ENCODE measurements around the gene ZBTB2. TPM values are rescaled to one million over a fixed set of nuclear protein-coding genes. Genes with fewer than 3 reads are reported as not detected.
"Not testable (repeated sequence)": the region's sequence is repeated elsewhere in the genome, so short reads cannot be mapped to it uniquely, and the experiment has no call there.

Gene ZBTB2
- total RNA-seq, 2 experiments from 2014 or later: 28.5 to 28.9 TPM

DNA sequence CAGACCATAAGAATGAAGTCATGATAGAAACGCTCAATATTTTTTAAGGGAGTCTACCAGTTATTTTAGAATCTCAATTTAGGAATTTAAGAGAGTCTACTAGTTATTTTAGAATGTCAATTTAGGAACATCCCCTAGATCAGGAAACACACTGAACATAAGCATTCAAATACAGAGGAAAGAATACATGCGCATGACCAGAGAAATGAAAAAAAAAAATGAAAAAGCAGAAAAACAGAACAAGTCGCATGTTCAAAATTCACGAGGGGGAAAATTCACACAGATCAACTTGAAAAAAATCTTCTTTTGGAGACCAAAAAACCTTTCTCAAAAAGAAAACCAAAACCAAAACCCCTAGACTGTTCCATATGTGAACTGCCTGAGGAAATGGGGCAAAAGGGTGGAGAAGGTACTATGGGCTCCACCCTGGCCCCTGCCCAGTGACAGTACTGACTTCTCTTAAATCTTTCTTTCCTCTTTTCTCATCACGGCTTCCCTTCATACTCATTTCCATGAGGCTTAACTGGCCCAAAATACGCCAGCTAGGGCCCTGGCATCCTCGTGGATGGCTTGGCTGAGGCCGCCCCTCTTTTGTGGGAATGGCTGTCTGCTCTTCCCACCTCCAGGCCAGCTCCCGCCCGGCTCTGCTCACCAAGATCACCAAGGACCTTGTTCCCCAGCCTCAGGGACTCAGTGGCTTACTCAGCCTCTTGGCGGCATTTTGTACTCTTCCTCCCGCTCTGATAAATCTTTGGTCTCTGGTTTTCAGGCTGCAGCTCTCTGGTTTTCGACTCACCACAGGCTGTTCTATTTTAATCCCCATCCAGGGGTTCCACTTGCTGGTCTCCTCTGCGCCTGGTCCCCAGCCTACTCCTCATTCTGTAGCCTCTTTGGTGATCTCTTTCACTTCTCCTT lies 11.2 kb downstream of the ZBTB2 start:
- peak overlapping the region; percentile 97 for H3K27ac Mint-ChIP-seq
- POLR2A ChIA-PET: interaction anchor here (11.9 kb wide), 1 partner anchor 9 kb away, joined by 147 read pairs; the partner anchor contains the start of gene ZBTB2
- H3K4me3 Mint-ChIP-seq: peak overlapping the region; percentile 88
- peaks cover 10% of the 10 kb centered on the region for H3K36me3 Mint-ChIP-seq
- ATAC-seq (ENCODE audit: low read depth) (peak; percentile 75), DNase-seq (peak; percentile 48)
- peaks cover 55% of the 10 kb centered on the region for H3K4me1 Mint-ChIP-seq
- no peaks in the 10 kb centered on the region for H3K27me3 Mint-ChIP-seq
- H3K9me3 Mint-ChIP-seq: no peaks in the 10 kb centered on the region

DNA sequence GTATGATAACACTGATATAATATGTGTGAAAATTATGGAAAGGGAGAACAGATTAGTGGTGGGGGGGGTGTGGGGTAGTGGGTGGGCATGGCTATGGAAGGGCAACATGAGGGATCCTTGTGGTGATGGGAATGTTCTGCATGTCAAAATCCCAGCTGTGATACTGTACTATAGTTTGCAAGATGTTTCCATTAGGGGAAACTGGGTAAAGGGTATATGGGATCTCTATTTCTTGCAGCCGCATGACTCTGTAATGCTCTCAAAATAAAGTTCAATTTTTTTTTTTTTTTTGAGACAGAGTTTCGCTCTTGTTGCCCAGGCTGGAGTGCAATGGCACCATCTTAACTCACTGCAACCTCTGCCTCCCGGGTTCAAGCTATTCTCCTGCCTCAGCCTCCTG lies 14.3 kb downstream of the ZBTB2 start:
- no peak overlapping the region for H3K4me3 Mint-ChIP-seq

DNA sequence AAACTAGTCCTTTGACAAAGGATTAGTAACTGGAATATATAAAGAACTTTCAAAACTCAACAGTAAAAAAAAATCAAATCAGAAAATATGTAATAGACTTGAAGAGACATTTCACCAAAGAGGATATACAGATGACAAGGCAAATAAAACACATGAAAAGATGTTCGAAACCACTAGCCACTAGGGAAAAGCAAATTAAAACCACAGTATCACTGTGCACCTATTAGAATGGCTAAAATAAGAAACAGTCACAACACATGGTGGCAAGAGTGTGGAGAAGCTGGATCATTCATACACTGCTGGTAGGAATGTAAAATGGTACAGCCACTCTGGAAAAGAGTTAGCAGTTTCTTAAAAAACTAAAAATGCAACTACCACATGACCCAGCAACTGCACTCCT lies 14.9 kb downstream of the ZBTB2 start:
- POLR2A ChIA-PET: interaction anchor here (1.0 to 11.9 kb wide), 2 partner anchors 13 to 16 kb away, joined by 3 to 147 read pairs; partner anchors contain the start of gene ZBTB2
- no peaks in the 10 kb centered on the region for H3K9me3 Mint-ChIP-seq
- H3K4me1 Mint-ChIP-seq: peaks cover 70% of the 10 kb centered on the region
- H3K27me3 Mint-ChIP-seq: no peaks in the 10 kb centered on the region
- DNase-seq: no peak
- H3K4me3 Mint-ChIP-seq: peak overlapping the region; percentile 60
- peak overlapping the region; percentile 66 for H3K27ac Mint-ChIP-seq
- no peak for ATAC-seq (ENCODE audit: low read depth)
- peaks cover 17% of the 10 kb centered on the region for H3K36me3 Mint-ChIP-seq

More for the DNA sequence above, 14.3 kb downstream of the ZBTB2 start:
- H3K9me3 Mint-ChIP-seq: no peaks in the 10 kb centered on the region
- no peak for ATAC-seq (ENCODE audit: low read depth)
- peak overlapping the region; percentile 21 for H3K27ac Mint-ChIP-seq
- POLR2A ChIA-PET: interaction anchor here (0.7 to 11.9 kb wide), 2 partner anchors 13 to 36 kb away, joined by 5 to 147 read pairs; partner anchors contain the start of gene ZBTB2
- H3K27me3 Mint-ChIP-seq: no peaks in the 10 kb centered on the region
- H3K4me1 Mint-ChIP-seq: peaks cover 67% of the 10 kb centered on the region
- no peak for DNase-seq
- peaks cover 14% of the 10 kb centered on the region for H3K36me3 Mint-ChIP-seq

DNA sequence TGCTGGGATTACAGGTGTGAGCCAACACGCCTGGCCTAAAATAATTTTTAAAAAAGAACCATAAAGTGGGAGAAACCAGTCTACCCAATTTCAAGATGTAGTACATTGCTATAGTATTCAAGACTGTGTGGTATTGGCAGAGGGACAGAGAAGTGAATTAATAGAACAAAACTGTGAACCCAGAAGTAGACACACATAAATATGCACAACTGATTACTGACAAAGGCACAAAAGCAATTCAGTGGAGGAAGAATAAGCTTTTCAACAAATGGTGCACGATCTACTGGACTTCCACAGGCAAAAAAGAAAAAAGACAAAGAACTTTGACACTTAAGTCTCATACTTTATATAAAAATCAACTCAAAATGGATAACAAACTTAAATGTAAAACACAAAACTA lies 15.5 kb downstream of the ZBTB2 start:
- Mint-ChIP-seq H3K36me3 (peaks cover 21% of the 10 kb centered on the region), H3K27me3 (no peaks in the 10 kb centered on the region), H3K9me3 (no peaks in the 10 kb centered on the region), H3K4me3 (peak overlapping the region; percentile 60), H3K27ac (peak overlapping the region; percentile 66), H3K4me1 (peaks cover 71% of the 10 kb centered on the region)
- no peak for DNase-seq
- no peak for ATAC-seq (ENCODE audit: low read depth)
- POLR2A ChIA-PET: interaction anchor here (0.9 to 11.9 kb wide), 3 partner anchors 10 to 17 kb away, joined by 3 to 147 read pairs (median 3); partner anchors contain the start of gene ZBTB2

DNA sequence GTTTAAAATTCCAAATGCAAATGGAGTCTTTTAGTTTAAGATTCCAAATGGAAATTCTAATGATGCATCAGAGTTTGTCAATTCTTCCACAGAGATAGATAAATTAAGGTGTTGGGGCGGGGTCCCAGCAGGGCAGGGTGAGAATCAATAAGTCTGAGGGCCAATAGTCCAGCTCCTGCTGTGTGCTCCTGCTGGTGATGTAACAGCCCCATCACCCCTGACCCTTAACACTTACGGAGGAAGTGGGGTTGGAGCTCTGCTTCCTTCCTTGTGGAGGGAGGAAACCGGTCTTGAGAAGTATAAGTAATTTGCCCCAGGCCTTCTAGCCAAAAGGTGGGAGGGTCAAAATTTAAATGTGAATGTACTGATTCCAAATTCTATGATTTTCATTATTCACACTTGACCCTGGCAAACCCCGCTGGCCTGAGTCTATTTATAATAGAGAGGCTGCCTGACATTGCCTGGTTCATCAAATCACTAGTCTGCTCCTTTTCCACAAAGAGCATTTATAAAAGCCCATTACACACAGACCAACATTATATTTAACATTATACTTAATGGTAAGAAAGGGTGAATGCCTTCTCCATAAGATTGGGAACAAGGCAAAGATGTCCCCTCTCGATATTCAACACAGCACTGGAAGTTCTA lies 17.2 kb downstream of the ZBTB2 start:
- Mint-ChIP-seq H3K27me3 (no peaks in the 10 kb centered on the region), H3K36me3 (peaks cover 22% of the 10 kb centered on the region), H3K9me3 (no peaks in the 10 kb centered on the region), H3K4me1 (peaks cover 59% of the 10 kb centered on the region), H3K4me3 (peak overlapping the region; percentile 78), H3K27ac (peak overlapping the region; percentile 88)
- peak; percentile 38 for ATAC-seq (ENCODE audit: low read depth)
- no peak for DNase-seq
- POLR2A ChIA-PET: interaction anchor here (0.6 to 11.9 kb wide), 6 partner anchors 11 to 1609 kb away, joined by 3 to 147 read pairs (median 5); partner anchors contain the start of genes FBXO5, RMND1 and ZBTB2

DNA sequence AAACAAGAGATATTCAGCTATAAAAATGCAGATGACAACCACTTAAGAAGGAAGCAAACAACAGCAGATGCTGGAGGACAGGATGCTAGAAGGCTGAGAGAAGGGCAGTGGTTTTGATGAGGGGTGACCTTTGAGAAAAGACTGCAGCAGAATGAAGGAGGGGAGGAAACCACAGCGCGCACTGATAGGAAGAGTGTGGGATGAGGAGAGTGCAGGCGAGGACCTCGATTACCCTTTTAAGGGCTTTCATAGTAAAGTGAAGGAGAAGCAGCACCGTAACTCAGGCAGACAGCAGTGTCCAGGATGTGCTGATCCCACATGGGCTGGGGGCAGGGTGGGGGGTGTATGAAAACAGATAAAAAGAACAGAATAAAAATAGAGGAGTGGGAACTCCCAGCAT lies 19.2 kb downstream of the ZBTB2 start:
- peak; percentile 44 for DNase-seq
- peak; percentile 68 for ATAC-seq (ENCODE audit: low read depth)
- POLR2A ChIA-PET: interaction anchor here (0.9 to 11.9 kb wide), 3 partner anchors 12 to 17 kb away, joined by 3 to 147 read pairs (median 4); partner anchors contain the start of gene ZBTB2
- no peaks in the 10 kb centered on the region for H3K27me3 Mint-ChIP-seq
- H3K9me3 Mint-ChIP-seq: no peaks in the 10 kb centered on the region
- peaks cover 25% of the 10 kb centered on the region for H3K36me3 Mint-ChIP-seq
- peak overlapping the region; percentile 80 for H3K4me3 Mint-ChIP-seq
- peaks cover 50% of the 10 kb centered on the region for H3K4me1 Mint-ChIP-seq
- peak overlapping the region; percentile 96 for H3K27ac Mint-ChIP-seq

DNA sequence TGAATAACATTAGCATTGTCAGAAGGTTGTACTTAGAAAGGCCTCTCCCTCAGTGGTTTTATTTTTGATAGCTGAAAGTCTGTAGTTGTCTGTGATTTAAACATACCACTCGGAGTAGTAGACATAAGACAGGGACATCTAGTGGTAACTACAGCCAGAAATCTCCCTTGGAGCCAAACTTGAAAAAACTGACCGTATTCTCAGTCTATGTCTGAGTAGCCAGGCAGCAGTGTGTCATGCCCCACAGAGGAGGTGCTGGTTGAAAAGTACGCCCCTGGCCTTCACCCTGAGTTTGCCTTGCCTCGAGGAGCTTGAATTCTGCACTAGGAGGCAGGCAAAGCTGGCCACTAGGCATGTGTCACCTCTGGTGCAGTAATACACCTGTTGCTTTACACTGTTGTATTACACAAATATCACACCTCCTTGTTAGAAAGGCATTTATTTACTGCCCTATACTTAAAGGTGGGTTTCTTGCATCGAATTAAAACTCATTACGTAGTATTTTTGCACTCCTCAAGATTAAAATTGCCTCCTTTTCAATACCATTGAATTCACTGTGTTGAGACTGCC lies 20.8 kb downstream of the ZBTB2 start:
- Mint-ChIP-seq H3K36me3 (peaks cover 34% of the 10 kb centered on the region), H3K9me3 (no peaks in the 10 kb centered on the region), H3K4me3 (no peak overlapping the region), H3K4me1 (peaks cover 37% of the 10 kb centered on the region), H3K27me3 (no peaks in the 10 kb centered on the region), H3K27ac (peak overlapping the region; percentile 96)
- POLR2A ChIA-PET: interaction anchor here (11.9 kb wide), 1 partner anchor 19 kb away, joined by 147 read pairs; the partner anchor contains the start of gene ZBTB2
- DNase-seq (no peak), ATAC-seq (ENCODE audit: low read depth) (no peak)

DNA sequence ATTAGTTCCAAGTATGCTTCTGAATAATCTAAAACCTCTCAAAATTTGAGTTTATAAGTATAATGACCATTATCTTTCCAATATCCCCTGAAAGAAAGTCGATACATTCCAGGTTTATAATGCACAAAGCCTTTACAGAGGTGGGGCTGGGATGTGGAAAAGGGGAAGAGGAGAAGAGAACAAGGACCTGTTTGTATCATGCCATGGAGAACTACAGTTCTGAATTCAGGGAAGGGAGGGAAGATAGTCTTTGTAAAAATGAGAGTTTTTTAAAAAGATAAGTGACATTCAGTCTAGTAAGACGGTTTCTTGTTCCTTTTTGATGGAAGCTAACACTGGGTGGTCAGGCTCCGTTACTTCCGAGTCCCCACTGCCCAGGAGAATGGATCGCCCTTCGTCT lies 26.1 kb downstream of the ZBTB2 start:
- ATAC-seq (ENCODE audit: low read depth): no peak

DNA sequence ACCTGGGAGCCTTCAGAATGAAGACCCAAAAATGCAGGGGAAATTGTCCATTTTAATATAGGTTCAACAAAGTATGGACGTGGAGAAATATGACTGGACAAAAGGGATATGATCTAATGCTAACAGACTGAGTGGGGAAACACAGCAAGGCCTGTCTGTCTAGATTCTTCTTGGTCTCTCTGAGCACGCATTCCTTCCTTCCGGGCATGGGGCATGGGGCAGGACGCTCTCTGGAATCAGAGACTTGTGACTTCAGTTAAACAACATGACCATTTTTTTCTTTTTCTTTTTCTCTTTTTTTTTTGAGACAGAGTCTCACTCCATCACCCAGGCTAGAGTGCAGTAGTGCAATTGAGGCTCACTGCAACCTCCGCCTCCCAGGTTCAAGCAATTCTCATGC lies 31.9 kb downstream of the ZBTB2 start:
- Mint-ChIP-seq H3K4me1 (peaks cover 7% of the 10 kb centered on the region), H3K9me3 (no peaks in the 10 kb centered on the region), H3K36me3 (peaks cover 19% of the 10 kb centered on the region), H3K27me3 (no peaks in the 10 kb centered on the region), H3K27ac (no peak overlapping the region), H3K4me3 (no peak overlapping the region)
- POLR2A ChIA-PET: interaction anchor here (0.9 kb wide), 1 partner anchor 12 kb away, joined by 3 read pairs; no protein-coding TSS in a partner anchor
- DNase-seq: no peak
- ATAC-seq (ENCODE audit: low read depth): no peak

More for the DNA sequence above, 26.1 kb downstream of the ZBTB2 start:
- H3K9me3 Mint-ChIP-seq: no peaks in the 10 kb centered on the region
- peaks cover 3% of the 10 kb centered on the region for H3K4me1 Mint-ChIP-seq
- POLR2A ChIA-PET: no interaction called here
- no peak overlapping the region for H3K27ac Mint-ChIP-seq
- no peak for DNase-seq
- H3K4me3 Mint-ChIP-seq: no peak overlapping the region
- H3K36me3 Mint-ChIP-seq: peaks cover 31% of the 10 kb centered on the region
- no peaks in the 10 kb centered on the region for H3K27me3 Mint-ChIP-seq

DNA sequence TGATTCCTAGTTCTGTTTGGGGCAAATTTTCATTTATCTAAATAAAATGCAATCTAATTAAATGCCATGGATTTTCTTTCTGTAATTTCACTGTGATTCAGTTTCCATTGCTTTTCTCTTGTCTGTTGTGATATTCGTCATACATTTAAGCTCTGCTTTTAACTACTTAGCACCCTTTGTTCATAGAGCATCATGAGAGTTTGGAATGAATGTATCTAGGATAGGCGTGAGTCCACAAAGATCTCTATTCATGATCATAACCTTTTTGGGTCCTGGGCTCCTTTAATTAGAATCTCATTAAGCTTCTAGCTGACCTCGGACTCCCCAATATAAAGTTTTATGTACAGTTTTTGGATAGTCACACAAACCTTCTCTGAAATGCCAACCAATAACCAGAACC lies 32.9 kb downstream of the ZBTB2 start:
- Mint-ChIP-seq H3K4me3 (no peak overlapping the region), H3K27me3 (no peaks in the 10 kb centered on the region)

DNA sequence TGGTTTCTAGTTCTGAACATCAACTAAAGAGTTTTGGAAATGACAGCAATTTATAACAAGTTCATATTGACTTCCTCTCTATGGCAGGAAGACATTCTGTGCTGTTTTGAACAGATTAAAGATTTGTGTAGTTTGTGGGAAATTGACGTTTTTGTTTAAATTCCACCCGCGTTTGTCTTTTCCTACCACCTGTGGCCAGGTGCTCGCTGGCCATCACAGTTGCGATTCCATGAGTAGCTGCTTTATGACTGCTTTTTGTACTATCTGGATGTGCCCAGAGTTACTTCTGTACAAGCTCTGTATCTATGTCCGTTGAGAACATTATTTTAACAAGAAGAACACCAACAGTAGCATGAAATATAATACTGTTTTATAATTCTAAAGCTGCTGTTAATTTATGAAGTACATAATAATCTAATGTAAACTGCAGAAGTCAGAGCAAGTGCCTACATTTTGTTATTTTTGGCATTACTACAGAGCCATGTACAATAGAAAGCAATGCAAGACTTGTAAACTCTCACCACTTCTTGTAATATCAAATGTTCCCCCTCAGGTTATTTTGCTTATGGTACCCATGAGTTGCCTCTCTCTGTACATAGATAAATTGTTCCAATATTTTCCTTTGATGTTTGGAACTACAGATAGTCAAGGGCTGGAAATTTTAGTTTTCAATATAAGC lies 33.5 kb downstream of the ZBTB2 start:
- H3K9me3 Mint-ChIP-seq: no peaks in the 10 kb centered on the region
- no peak for DNase-seq
- no peak overlapping the region for H3K27ac Mint-ChIP-seq
- peaks cover 7% of the 10 kb centered on the region for H3K4me1 Mint-ChIP-seq
- POLR2A ChIA-PET: no interaction called here
- no peaks in the 10 kb centered on the region for H3K27me3 Mint-ChIP-seq
- H3K36me3 Mint-ChIP-seq: peaks cover 18% of the 10 kb centered on the region
- ATAC-seq (ENCODE audit: low read depth): no peak
- no peak overlapping the region for H3K4me3 Mint-ChIP-seq

More for the DNA sequence above, 32.9 kb downstream of the ZBTB2 start:
- peaks cover 19% of the 10 kb centered on the region for H3K36me3 Mint-ChIP-seq
- no peak overlapping the region for H3K27ac Mint-ChIP-seq
- POLR2A ChIA-PET: no interaction called here
- no peaks in the 10 kb centered on the region for H3K9me3 Mint-ChIP-seq
- DNase-seq: no peak
- H3K4me1 Mint-ChIP-seq: peaks cover 7% of the 10 kb centered on the region
- ATAC-seq (ENCODE audit: low read depth): no peak

DNA sequence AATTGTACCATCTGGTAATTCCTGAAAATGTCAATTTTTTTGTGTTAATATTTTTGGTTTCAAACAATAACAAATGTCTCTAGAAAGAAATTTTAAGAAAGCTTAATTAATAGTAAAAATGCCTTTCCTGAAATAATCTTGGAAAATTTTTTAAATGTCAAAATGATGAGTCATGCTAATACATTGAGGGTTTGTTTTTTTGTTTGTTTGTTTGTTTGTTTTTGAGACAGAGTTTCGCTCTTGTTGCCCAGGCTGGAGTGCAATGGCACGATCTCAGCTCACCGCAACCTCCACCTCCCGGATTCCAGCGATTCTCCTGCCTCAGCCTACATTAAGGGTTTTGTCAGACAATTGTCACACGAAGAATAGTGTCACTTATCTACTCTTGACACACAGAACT lies 34.4 kb downstream of the ZBTB2 start:
- H3K9me3 Mint-ChIP-seq; H3K27me3 Mint-ChIP-seq; ATAC-seq (ENCODE audit: low read depth); DNase-seq; POLR2A ChIA-PET; H3K4me3 Mint-ChIP-seq; H3K27ac Mint-ChIP-seq; H3K4me1 Mint-ChIP-seq: not testable (repeated sequence)
- H3K36me3 Mint-ChIP-seq: peaks cover 13% of the 10 kb centered on the region
